AG09319 (cell line): ENCODE data around the gene FBXL13.
"Not testable (repeated sequence)": the region's sequence is repeated elsewhere in the genome, so short reads cannot be mapped to it uniquely, and the experiment has no call there.

Experiments used
- DNase-seq: peaks from one replicate; pipeline ENCODE4 v3.0.0-alpha.2; 2010; ENCODE audit warnings: low read depth; ENCODE audit errors: extremely low read depth
- TF ChIP-seq, protein P1 (sequence below): IDR thresholded peaks from 2 replicates; pipeline ENCODE4 v1.5.1; 2011; ENCODE audit warnings: low read depth, mild to moderate bottlenecking, inconsistent platforms, low read length, moderate library complexity

The FBXL13 gene

DNA sequence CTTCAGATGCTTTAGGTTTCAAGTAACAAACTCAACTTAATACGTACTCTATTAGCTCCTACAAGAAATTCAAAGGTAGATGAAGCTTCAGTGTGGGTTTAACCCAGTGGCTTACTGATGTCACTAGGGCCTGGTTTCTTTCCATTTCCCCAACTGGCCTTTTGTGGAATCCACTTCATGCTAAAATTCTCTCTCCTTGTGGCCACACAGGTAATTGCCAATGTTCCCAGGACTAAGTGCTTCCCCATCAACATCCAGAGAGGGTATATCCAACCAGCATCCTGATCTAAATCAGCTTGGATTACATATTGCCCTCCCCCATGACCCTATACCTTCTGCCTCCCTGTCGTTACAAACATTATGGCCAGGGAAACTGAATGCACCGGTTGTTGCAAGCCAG is 10.7 kb downstream of the FBXL13 start:
- no peak for DNase-seq
- TF ChIP-seq, protein P1, sequence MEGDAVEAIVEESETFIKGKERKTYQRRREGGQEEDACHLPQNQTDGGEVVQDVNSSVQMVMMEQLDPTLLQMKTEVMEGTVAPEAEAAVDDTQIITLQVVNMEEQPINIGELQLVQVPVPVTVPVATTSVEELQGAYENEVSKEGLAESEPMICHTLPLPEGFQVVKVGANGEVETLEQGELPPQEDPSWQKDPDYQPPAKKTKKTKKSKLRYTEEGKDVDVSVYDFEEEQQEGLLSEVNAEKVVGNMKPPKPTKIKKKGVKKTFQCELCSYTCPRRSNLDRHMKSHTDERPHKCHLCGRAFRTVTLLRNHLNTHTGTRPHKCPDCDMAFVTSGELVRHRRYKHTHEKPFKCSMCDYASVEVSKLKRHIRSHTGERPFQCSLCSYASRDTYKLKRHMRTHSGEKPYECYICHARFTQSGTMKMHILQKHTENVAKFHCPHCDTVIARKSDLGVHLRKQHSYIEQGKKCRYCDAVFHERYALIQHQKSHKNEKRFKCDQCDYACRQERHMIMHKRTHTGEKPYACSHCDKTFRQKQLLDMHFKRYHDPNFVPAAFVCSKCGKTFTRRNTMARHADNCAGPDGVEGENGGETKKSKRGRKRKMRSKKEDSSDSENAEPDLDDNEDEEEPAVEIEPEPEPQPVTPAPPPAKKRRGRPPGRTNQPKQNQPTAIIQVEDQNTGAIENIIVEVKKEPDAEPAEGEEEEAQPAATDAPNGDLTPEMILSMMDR = no peak

DNA sequence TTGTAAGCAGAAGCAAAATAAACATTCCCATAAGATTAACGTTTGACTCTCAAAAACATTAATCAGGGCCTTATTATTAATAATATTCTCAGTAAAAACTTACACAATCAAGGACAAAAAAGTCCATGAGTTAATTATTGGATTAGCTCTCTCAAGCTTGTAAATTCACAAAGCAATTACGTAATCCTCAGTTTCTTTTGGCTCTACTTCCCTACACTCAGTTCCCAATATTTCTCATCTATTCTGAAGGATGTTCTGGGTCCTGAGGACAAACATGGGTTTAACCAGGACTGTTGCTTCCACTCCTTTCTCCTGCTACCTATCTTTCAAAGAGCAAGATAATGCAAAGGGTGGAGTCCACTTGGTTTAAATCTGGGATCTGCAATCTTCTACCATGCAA is 15.1 kb downstream of the FBXL13 start:
- no peak for DNase-seq
- TF ChIP-seq, protein P1 = no peak

DNA sequence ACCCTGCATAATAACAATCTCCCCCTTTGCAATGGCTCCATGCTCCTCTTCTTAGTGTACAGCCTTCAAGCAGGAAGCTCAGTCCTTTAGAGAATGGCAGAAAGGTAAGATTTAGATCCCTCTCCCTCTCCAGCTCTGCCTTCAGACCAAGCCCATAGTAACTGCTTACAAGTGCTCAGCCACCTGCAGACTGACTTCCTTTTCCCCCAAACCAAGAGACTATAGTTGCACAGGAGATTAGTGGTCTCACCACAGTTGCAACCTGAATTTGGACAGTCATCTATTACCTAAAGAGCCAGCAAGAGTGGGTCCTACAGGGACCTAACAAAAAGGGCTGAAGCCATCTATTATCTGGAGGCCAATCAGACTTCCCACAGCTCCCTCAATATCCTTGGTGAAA is 16.5 kb downstream of the FBXL13 start:
- TF ChIP-seq, protein P1 = no peak
- DNase-seq = no peak

DNA sequence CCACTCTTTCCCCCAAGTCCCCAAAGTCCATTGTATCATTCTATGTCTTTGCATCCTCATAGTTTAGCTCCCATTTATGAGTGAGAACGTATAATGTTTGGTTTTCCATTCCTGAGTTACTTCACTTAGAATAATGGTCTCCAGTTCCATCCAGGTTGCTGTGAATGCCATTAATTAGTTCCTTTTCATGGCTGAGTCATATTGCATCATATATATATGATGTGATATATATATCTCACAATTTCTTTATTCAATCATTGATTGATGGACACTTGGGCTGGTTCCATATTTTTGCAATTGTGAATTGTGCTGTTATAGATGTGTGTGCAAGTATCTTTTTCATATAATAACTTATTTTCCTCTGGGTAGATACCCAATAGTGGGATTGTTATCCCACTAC is 18.6 kb downstream of the FBXL13 start:
- DNase-seq = not testable (repeated sequence)

DNA sequence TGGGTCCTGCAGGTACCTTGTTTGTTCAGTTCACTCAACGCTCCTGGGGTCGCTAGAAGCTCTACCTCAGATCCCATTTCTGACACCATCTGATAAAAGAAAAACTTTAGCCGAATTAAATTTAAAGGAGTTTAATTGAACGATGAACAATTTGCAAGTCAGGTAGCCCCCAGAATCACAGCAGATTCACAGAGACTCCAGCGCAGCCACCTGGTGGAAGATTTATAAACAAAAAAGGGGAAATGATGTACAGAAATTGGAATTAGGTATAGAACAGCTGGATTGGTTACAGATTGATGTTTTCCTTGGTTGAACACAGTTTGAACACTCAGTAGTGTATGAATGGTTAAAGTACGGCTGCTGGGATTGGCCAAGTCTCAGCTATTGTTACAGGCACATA is 23.1 kb downstream of the FBXL13 start:
- TF ChIP-seq, protein P1 = no peak
- DNase-seq = no peak

DNA sequence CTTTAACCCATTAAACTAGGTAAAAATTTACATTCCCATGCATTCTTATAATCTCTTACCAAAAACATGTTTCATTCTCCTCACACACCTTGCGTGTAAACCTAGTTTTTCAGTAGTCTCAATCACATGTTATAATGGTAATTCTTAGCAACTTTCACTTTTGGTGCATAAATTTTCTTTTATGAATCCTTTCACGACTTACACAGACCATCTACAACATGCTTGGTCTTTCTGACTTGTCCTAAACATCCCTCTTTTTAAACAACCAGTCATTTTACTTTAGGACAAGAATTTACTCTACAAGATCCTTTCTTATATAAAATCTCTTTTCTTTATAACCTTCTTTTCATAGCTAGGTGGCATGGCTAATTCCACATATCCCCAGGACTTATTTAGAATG is 25.8 kb downstream of the FBXL13 start:
- DNase-seq = no peak
- TF ChIP-seq, protein P1 = no peak

DNA sequence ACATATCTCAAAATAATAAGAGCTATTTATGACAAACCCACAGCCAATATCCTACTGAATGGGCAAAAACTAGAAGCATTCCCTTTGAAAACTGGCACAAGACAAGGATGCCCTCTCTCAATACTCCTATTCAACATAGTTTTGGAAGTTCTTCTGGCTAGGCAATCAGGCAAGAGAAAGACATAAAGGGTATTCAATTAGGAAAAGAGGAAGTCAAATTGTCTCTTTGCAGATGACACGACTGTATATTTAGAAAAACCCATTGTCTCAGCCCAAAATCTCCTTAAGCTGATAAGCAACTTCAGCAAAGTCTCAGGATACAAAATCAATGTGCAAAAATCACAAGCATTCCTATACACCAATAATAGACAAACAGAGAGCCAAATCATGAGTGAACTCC is 32.8 kb downstream of the FBXL13 start:
- DNase-seq = not testable (repeated sequence)

DNA sequence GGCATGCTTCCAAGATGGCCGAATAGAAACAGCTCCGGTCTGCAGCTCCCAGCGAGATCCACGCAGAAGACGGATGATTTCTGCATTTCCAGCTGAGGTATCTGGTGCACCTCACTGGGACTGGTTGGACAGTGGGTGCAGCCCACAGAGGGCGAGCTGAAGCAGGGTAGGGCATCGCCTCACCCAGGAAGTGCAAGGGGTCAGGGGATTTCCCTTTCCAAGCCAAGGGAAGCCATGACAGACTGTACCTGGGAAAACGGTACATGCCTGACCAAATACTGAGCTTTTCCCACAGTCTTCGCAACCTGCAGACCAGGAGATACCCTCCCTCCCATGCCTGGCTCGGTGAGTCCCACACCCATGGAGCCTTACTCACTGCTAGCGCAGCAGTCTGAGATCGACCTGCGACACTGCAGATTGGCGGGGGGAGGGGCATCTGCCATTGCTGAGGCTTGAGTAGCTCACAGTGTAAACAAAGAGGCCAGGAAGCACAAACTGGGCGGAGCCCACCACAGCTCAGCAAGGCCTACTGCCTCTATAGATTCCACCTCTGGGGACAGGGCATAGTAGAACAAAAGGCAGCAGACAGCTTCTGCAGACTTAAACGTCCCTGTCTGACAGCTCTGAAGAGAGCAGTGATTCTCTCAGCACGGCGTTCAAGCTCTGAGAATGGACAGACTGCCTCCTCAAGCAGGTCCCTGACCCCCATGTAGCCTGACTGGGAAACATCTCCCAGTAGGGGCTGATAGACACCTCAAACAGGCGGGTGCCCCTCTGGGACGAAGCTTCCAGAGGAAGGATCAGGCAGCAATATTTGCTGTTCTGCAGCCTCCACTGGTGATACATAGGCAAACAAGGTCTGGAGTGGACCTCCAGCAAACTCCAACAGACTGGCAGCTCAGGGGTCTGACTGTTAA is 36.5 kb downstream of the FBXL13 start:
- not testable (repeated sequence) for DNase-seq

DNA sequence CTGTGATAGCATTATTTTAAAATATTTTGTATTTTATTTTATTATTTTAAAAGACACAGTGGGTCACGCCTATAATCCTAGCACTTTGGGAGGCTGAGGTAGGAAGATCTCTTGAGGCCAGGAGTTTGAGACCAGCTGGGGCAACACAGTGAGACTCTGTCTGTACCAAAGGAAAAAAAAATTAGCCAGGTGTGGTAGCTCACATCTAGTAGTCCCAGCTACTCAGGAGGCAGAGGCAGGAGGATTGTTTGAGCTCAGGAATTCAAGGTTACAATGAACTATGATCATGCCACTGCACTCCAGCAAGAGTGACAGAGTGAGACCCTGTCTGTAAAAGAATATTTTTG is 37.1 kb downstream of the FBXL13 start:
- TF ChIP-seq, protein P1 = no peak
- no peak for DNase-seq

DNA sequence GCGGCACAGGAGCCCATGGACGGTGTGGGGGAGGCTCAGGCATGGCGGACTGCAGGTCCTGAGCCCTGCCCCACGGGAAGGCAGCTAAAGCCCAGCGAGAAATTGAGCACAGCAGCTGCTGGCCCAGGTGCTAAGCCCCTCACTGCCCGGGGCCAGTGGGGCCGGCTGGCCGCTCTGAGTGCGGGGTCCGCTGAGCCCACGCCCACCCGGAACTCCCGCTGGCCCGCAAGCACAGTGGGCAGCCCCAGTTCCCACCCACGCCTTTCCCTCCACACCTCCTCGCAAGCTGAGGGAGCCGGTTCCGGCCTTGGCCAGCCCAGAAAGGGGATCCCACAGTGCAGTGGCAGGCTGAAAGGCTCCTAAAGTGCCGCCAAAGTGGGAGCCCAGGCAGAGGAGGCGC is 40.3 kb downstream of the FBXL13 start:
- not testable (repeated sequence) for DNase-seq
